ENCODE results near the gene JPH4.

The JPH4 gene

DNA sequence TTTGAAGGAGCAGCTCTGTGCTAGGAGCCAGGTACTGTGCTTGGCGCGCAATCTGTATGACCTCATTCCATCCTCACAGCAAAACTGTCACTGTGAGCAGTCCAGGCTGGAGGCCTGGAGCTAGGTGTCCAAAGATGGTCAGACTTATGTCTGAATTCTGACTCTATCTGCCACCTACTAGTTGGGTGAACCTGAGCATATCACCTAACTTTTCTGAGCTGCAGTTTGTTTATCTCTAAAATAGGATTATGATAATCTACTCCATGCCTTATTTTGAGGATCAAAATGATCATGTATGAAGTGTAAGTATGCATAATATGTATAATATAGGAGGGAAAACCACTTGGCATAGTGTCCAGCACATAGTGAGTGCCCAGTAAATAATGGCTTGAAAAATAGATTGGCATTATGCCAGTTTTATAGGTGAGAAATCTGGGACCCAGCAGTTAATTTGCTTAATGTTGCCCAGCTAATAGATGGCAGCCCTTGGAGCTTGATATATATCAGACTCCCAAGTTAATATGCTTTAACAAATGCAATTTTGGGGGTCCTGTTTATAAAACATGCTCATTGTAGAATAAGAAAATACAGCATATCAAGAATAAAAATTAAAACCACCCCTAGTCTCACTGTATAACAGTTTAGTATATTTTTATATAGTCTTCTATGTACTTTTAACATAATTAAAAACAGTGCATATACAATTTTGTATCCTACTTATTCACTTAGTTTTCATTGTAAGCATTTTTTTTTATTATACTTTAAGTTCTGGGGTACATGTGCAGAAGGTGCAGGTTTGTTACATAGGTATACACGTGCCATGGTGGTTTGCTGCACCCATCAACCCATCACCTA is 4.5 kb upstream of the JPH4 start:
- TF ChIP-seq, protein P1, sequence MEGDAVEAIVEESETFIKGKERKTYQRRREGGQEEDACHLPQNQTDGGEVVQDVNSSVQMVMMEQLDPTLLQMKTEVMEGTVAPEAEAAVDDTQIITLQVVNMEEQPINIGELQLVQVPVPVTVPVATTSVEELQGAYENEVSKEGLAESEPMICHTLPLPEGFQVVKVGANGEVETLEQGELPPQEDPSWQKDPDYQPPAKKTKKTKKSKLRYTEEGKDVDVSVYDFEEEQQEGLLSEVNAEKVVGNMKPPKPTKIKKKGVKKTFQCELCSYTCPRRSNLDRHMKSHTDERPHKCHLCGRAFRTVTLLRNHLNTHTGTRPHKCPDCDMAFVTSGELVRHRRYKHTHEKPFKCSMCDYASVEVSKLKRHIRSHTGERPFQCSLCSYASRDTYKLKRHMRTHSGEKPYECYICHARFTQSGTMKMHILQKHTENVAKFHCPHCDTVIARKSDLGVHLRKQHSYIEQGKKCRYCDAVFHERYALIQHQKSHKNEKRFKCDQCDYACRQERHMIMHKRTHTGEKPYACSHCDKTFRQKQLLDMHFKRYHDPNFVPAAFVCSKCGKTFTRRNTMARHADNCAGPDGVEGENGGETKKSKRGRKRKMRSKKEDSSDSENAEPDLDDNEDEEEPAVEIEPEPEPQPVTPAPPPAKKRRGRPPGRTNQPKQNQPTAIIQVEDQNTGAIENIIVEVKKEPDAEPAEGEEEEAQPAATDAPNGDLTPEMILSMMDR (IDR thresholded peaks at IDR 0.05; ENCODE audit: low read depth, low read length): no peak
- no peak overlapping the region for H3K4me3 ChIP-seq (ENCODE audit: low read depth, low read length)

DNA sequence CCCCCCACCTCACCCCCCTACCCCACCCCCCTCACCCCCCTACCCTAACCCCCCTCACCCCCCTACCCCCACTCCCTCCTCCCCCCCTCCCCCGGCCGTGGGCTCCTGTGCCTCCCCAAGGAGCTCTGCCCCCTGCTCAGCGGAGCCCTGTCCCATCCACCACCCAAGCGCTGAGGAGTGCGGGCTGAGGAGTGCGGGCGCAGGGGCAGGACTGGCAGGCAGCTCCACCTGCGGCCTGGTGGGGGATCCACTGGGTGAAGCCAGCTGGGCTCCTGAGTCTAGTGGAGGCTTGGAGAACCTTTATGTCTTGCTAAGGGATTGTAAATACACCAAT is 2.3 kb upstream of the JPH4 start:
- TF ChIP-seq, protein P1 (IDR thresholded peaks at IDR 0.05; ENCODE audit: low read depth, low read length): no peak

DNA sequence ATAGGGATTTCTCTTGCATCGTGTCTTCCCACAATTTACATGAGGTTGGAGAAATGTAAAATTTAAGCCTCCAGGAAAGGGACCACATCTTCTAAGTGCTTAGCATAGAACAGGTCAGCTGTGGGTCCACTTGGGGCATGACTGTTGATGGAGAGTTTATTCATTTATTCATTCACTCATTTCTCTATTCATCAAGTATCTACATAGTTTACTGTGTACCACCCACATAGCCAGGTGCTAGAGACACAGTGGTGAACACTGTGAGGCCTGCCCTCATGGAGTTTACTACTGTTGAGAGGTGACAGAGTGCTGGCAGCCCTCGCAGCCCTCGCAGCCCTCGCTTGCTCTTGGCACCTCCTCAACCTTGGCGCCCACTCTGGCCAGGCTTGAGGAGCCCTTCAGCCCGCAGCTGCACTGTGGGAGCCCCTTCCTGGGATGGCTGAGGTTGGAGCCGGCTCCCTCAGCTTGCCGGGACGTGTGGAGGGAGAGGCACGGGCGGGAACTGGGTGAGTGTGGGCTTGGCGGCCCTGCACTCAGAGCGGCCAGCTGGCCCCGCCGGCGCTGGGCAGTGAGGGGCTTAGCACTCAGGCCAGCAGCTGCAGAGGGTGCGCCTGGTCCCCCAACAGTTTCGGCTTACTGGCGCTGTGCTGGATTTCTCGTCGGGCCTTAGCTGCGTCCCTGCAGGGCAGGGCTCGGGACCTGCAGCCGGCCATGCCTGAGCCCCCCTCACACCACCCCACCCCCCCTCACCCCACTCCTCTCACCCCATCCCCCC is 1.7 kb upstream of the JPH4 start:
- H3K4me3 ChIP-seq (ENCODE audit: low read depth, low read length): no peak overlapping the region
- TF ChIP-seq, protein P1 (IDR thresholded peaks at IDR 0.05; ENCODE audit: low read depth, low read length): no peak

More for the DNA sequence above, 2.3 kb upstream of the JPH4 start:
- no peak overlapping the region for H3K4me3 ChIP-seq (ENCODE audit: low read depth, low read length)

DNA sequence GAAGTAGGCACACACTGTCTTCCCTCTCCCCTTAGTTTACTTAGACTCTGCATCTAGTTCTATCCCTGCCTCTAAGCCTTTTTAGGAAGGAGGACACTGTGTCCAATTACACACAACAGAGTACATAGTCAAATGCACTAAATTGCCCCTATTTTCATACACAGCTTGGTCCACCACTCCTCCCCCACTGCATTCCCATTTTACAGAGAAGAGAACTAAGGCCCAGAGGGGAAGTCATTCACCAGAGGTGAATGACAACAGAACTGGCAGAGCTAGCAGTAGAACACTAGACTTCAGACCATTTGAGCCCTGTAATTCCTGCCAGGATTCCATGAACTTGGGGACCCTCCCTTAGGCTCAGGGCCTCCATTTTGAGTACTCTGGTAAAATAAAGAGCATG is 1.1 kb upstream of the JPH4 start:
- no peak overlapping the region for H3K4me3 ChIP-seq (ENCODE audit: low read depth, low read length)
- TF ChIP-seq, protein P1 (IDR thresholded peaks at IDR 0.05; ENCODE audit: low read depth, low read length): no peak

DNA sequence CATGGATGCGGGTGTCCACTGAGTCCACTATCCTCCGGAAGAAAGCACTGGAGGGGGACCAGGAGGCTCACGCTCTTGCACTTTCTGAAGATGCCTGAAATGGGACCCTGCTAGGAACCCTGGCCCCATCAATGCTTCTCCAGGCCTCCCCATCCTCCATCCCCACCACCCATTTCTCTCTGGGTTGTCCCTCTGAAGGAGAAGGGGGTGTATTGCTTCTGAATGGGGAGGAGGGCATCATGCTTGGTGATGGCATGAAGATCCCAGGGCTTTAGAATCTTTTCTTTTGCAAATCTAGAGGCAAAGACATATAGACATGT is 681 bp upstream of the JPH4 start:
- no peak overlapping the region for H3K4me3 ChIP-seq (ENCODE audit: low read depth, low read length)
- TF ChIP-seq, protein P1 (IDR thresholded peaks at IDR 0.05; ENCODE audit: low read depth, low read length): no peak

DNA sequence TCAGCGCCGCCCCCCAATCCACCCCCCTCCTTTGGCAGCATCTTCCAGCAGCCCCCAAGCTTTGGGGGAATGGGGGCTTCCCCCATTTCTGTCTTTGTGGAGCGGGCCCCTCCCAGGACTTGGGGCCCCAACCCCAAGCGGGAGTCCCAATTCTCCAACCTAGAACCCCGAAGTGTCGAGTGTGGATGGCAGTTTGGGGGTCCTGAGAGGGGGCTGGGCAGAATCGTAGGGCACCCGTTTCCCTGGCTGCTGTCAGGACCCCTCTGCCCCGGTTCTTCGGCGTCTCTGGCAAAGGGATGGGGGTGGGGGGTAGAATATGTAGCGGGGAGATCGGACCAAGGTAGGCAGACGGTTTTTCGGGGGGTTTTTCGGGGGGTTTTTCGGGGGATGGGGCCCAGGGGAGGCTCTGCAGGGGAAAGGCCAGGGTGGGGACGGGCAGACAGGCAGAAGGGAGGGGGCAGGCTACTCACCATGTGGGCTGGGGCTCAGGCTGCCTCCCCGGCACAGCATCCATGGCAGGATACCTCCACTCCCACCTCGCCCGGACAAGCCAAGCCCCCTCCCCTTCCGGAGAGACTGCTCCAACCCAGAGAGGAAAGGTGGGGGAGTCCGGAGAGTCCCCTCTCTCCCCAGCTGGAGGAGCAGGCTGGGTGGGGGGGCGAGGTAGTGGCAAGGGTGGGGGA is 739 bp downstream of the JPH4 start:
- TF ChIP-seq, protein P1 (IDR thresholded peaks at IDR 0.05; ENCODE audit: low read depth, low read length): no peak
- no peak overlapping the region for H3K4me3 ChIP-seq (ENCODE audit: low read depth, low read length)

Measured in WI38 (cell line).